HepG2 (cell line): ENCODE results near the gene PSMB3. TPM values are rescaled to one million over a fixed set of nuclear protein-coding genes. Genes with fewer than 3 reads are reported as not detected.

Experiments used
- CBX1 ChIP-seq: IDR thresholded peaks from one replicate; pipeline ENCODE4 v1.6.1; 2016; ENCODE audit warnings: antibody characterized with exemption, low read depth
- DNMT3B ChIP-seq: conservative IDR thresholded peaks from 2 replicates; pipeline ENCODE4 v1.6.1; 2016; ENCODE audit warnings: missing biosample characterization, control low read depth
- GATA4 ChIP-seq: sonication (generic); IDR thresholded peaks from 2 replicates; pipeline ENCODE4 v1.6.1; 2016; ENCODE audit warnings: antibody characterized with exemption, low read depth, borderline replicate concordance
- HIC2 ChIP-seq: sonication (generic); formaldehyde crosslinking; IDR thresholded peaks from 2 replicates; pipeline ENCODE4 v1.9.0; 2022; ENCODE audit warnings: low read depth, missing genetic modification reagents
- HINFP ChIP-seq: sonication (generic); formaldehyde crosslinking; IDR thresholded peaks from 2 replicates; pipeline ENCODE4 v1.4.0; 2020; ENCODE audit warnings: low read depth, mild to moderate bottlenecking, missing genetic modification reagents
- MTF2 ChIP-seq: sonication (generic); formaldehyde crosslinking; IDR thresholded peaks from 2 replicates; pipeline ENCODE4 v1.5.0; 2020; ENCODE audit warnings: missing genetic modification reagents, borderline replicate concordance
- NCOR1 ChIP-seq: fragments of 200-600 bp; sonication (generic); IDR thresholded peaks from 2 replicates; pipeline ENCODE4 v1.7.0; 2017; ENCODE audit warnings: antibody characterized with exemption, low read length, borderline replicate concordance
- NFYC ChIP-seq: IDR thresholded peaks from 2 replicates; pipeline ENCODE4 v1.6.1; 2016; ENCODE audit warnings: missing genetic modification reagents, missing compliant biosample characterization
- SP2 ChIP-seq: sonication (generic); formaldehyde crosslinking; IDR thresholded peaks from 2 replicates; pipeline ENCODE4 v1.5.1; 2020; ENCODE audit warnings: mild to moderate bottlenecking, missing genetic modification reagents
- XRCC5 ChIP-seq: fragments of 200-400 bp; formaldehyde crosslinking; optimal IDR thresholded peaks from 2 replicates; pipeline ENCODE3; 2017; ENCODE audit warnings: mild to moderate bottlenecking, low read length
- ZC3H4 ChIP-seq: sonication (generic); formaldehyde crosslinking; IDR thresholded peaks from 2 replicates; pipeline ENCODE4 v1.4.0; 2020; ENCODE audit warnings: missing genetic modification reagents, borderline replicate concordance
- ZFP36L2 ChIP-seq: sonication (generic); formaldehyde crosslinking; IDR thresholded peaks from 2 replicates; pipeline ENCODE4 v1.4.0; 2020; ENCODE audit warnings: missing genetic modification reagents
- ZNF317 ChIP-seq: sonication (generic); formaldehyde crosslinking; IDR thresholded peaks from 2 replicates; pipeline ENCODE4 v1.5.0; 2020; ENCODE audit warnings: mild to moderate bottlenecking, missing genetic modification reagents
- ZNF558 ChIP-seq: sonication (generic); formaldehyde crosslinking; IDR thresholded peaks from 2 replicates; pipeline ENCODE4 v1.9.0; 2022; ENCODE audit warnings: mild to moderate bottlenecking, missing genetic modification reagents, borderline replicate concordance
- ZNF781 ChIP-seq: sonication (generic); formaldehyde crosslinking; IDR thresholded peaks from 2 replicates; pipeline ENCODE4 v1.5.1; 2020; ENCODE audit warnings: borderline replicate concordance, mild to moderate bottlenecking, missing genetic modification reagents; ENCODE audit errors: not compliant biosample characterization
- ZSCAN22 ChIP-seq: sonication (generic); formaldehyde crosslinking; IDR thresholded peaks from 2 replicates; pipeline ENCODE4 v1.4.0; 2020; ENCODE audit warnings: mild to moderate bottlenecking, missing genetic modification reagents
- polyA plus RNA-seq, 8 experiments: library from polyadenylated mRNA; depleted of rRNA in 3 of 8; stranded (reverse) in 7 of 8; unstranded in 1 of 8; fragments of >200 nt; fragmentation: Illumina TruSeq in 4 of 8; extraction: Trizol in 4 of 8; gene quantifications; 2 replicates each; pipeline versions ENCODE4 v1.2.1 to v1.2.3, GENCODE V29; 2011 to 2016; ENCODE audit warnings: low read depth in 4 of 8, missing spikeins in 1 of 8, mixed read lengths in 1 of 8; ENCODE audit not compliant: insufficient read depth in 1 of 8
- total RNA-seq, 5 experiments: library from RNA; depleted of rRNA; stranded (reverse); fragments of >200 nt; fragmentation: Illumina TruSeq; extraction: Trizol; gene quantifications; 2 replicates each; pipeline ENCODE4 v1.2.3, GENCODE V29; 2016; ENCODE audit warnings: low read depth in 1 of 5
- TF ChIP-seq, protein P1 (sequence below): sonication (generic); formaldehyde crosslinking; conservative IDR thresholded peaks from 2 replicates; pipeline ENCODE4 v1.8.0; 2022; ENCODE audit warnings: low read depth, missing genetic modification reagents
- TF ChIP-seq, protein P2 (sequence below): sonication (generic); formaldehyde crosslinking; IDR thresholded peaks from 2 replicates; pipeline ENCODE4 v1.4.0; 2020; ENCODE audit warnings: missing genetic modification reagents
- TF ChIP-seq, protein P3 (sequence below): sonication (generic); formaldehyde crosslinking; IDR thresholded peaks from 2 replicates; pipeline ENCODE4 v1.4.0; 2020; ENCODE audit warnings: mild to moderate bottlenecking, low read depth, missing genetic modification reagents

PSMB3 gene
- total and polyA plus RNA-seq, 2 of the 13 experiments (the other 11 are each of a cell fraction or from before 2014, with no cell fraction given), result 366 to 517 TPM

GRCh38 chr17:38703742-38704605, 48.6 kb upstream of the PSMB3 start (continued):
- peak; percentile 99 for TF ChIP-seq ZC3H4 (CRISPR knock-in tag)
- peak; percentile 82 for TF ChIP-seq ZNF781 (CRISPR knock-in tag)
- peak; percentile 86; the same call in 1 of the 2 replicates for TF ChIP-seq MTF2 (CRISPR knock-in tag)
- TF ChIP-seq HIC2 (CRISPR knock-in tag), result peak; percentile 90
- TF ChIP-seq HINFP (CRISPR knock-in tag), result peak; percentile 89; the same call in 1 of the 2 replicates
- TF ChIP-seq, protein P1, sequence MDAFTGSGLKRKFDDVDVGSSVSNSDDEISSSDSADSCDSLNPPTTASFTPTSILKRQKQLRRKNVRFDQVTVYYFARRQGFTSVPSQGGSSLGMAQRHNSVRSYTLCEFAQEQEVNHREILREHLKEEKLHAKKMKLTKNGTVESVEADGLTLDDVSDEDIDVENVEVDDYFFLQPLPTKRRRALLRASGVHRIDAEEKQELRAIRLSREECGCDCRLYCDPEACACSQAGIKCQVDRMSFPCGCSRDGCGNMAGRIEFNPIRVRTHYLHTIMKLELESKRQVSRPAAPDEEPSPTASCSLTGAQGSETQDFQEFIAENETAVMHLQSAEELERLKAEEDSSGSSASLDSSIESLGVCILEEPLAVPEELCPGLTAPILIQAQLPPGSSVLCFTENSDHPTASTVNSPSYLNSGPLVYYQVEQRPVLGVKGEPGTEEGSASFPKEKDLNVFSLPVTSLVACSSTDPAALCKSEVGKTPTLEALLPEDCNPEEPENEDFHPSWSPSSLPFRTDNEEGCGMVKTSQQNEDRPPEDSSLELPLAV (CRISPR knock-in tag), result no peak
- peak; percentile 86; the same call in 1 of the 2 replicates for TF ChIP-seq GATA4
- peak; percentile 63; the same call in 1 of the 2 replicates for TF ChIP-seq ZSCAN22 (CRISPR knock-in tag)
- TF ChIP-seq, protein P2, sequence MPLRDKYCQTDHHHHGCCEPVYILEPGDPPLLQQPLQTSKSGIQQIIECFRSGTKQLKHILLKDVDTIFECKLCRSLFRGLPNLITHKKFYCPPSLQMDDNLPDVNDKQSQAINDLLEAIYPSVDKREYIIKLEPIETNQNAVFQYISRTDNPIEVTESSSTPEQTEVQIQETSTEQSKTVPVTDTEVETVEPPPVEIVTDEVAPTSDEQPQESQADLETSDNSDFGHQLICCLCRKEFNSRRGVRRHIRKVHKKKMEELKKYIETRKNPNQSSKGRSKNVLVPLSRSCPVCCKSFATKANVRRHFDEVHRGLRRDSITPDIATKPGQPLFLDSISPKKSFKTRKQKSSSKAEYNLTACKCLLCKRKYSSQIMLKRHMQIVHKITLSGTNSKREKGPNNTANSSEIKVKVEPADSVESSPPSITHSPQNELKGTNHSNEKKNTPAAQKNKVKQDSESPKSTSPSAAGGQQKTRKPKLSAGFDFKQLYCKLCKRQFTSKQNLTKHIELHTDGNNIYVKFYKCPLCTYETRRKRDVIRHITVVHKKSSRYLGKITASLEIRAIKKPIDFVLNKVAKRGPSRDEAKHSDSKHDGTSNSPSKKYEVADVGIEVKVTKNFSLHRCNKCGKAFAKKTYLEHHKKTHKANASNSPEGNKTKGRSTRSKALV, result no peak; the same call in 1 of the 2 replicates
- TF ChIP-seq XRCC5, result peak; percentile 90
- peak; percentile 46 for TF ChIP-seq NFYC (CRISPR knock-in tag)
- TF ChIP-seq CBX1, result peak; percentile 49
- TF ChIP-seq, protein P3, sequence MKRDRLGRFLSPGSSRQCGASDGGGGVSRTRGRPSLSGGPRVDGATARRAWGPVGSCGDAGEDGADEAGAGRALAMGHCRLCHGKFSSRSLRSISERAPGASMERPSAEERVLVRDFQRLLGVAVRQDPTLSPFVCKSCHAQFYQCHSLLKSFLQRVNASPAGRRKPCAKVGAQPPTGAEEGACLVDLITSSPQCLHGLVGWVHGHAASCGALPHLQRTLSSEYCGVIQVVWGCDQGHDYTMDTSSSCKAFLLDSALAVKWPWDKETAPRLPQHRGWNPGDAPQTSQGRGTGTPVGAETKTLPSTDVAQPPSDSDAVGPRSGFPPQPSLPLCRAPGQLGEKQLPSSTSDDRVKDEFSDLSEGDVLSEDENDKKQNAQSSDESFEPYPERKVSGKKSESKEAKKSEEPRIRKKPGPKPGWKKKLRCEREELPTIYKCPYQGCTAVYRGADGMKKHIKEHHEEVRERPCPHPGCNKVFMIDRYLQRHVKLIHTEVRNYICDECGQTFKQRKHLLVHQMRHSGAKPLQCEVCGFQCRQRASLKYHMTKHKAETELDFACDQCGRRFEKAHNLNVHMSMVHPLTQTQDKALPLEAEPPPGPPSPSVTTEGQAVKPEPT (CRISPR knock-in tag), result peak; percentile 79
- peak; percentile 100 for TF ChIP-seq NCOR1
- peak; percentile 29 for TF ChIP-seq SP2 (CRISPR knock-in tag)
- TF ChIP-seq ZNF558 (CRISPR knock-in tag), result peak; percentile 57
- TF ChIP-seq ZNF317 (CRISPR knock-in tag), result peak; percentile 76
- TF ChIP-seq DNMT3B (CRISPR knock-in tag), result peak; percentile 96
- peak; percentile 84; the same call in 1 of the 2 replicates for TF ChIP-seq ZFP36L2
